Keratinocyte (primary cell): ENCODE measurements around the gene NECTIN2. TPM values are rescaled to one million over a fixed set of nuclear protein-coding genes. Genes with fewer than 3 reads are reported as not detected.

Source experiments
- DNase-seq: peaks from one replicate; pipeline ENCODE4 v3.0.0-alpha.2; 2011; ENCODE audit warnings: low read depth, missing footprints, low spot score
- FAIRE-seq: peaks from 2 replicates; lab custom pipeline; 2011; peaks lifted over from hg19 to GRCh38; lab: Jason Lieb, UNC
- H2AFZ ChIP-seq: 2 replicates; pipeline ENCODE4 v1.6.0; 2012; ENCODE audit warnings: low read length, control low read depth, inconsistent platforms; ENCODE audit not compliant: control insufficient read depth
- H3K27ac ChIP-seq: 2 replicates; pipeline ENCODE4 v1.5.1; 2011; ENCODE audit warnings: low read length; ENCODE audit not compliant: control insufficient read depth, insufficient read depth
- H3K27me3 ChIP-seq: 3 replicates; pipeline ENCODE4 v1.6.0; 2011; ENCODE audit warnings: low read length; ENCODE audit not compliant: control insufficient read depth, insufficient read depth; ENCODE audit errors: extremely low read depth
- H3K36me3 ChIP-seq, 2 experiments: 2 replicates in 1 of 2; 3 replicates in 1 of 2; pipeline ENCODE4 v1.5.1; 2011; ENCODE audit warnings: low read length in 2 of 2, mild to moderate bottlenecking in 1 of 2; ENCODE audit not compliant: control insufficient read depth in 2 of 2, insufficient read depth in 2 of 2; ENCODE audit errors: extremely low read depth in 1 of 2
- H3K4me1 ChIP-seq: 3 replicates; pipeline ENCODE4 v1.5.1; 2011; ENCODE audit warnings: low read length; ENCODE audit not compliant: control insufficient read depth, insufficient read depth; ENCODE audit errors: extremely low read depth
- H3K4me2 ChIP-seq: 3 replicates; pipeline ENCODE4 v1.6.0; 2011; ENCODE audit warnings: low read depth, low read length; ENCODE audit not compliant: control insufficient read depth, insufficient read depth; ENCODE audit errors: extremely low read depth
- H3K4me3 ChIP-seq, 3 experiments: fragments of 200-600 bp in 1 of 3; sonication (generic) in 1 of 3; 2 replicates in 2 of 3; 3 replicates in 1 of 3; pipeline ENCODE4 v1.5.1; 2011 to 2016; ENCODE audit warnings: low read length in 3 of 3, mild to moderate bottlenecking in 3 of 3, control low read depth in 2 of 3, inconsistent platforms in 1 of 3, low read depth in 1 of 3, mixed read lengths in 1 of 3, mixed run types in 1 of 3, moderate library complexity in 1 of 3; ENCODE audit not compliant: control insufficient read depth in 2 of 3, insufficient read depth in 2 of 3; ENCODE audit errors: extremely low read depth in 1 of 3
- H3K79me2 ChIP-seq: 2 replicates; pipeline ENCODE4 v1.6.0; 2012; ENCODE audit warnings: low read length; ENCODE audit not compliant: control insufficient read depth, insufficient read depth
- H3K9ac ChIP-seq: 3 replicates; pipeline ENCODE4 v1.6.0; 2011; ENCODE audit warnings: low read length; ENCODE audit not compliant: control insufficient read depth, insufficient read depth; ENCODE audit errors: extremely low read depth
- H3K9me1 ChIP-seq: 3 replicates; pipeline ENCODE4 v1.6.0; 2011; ENCODE audit warnings: low read length; ENCODE audit not compliant: control insufficient read depth, insufficient read depth; ENCODE audit errors: extremely low read depth
- H3K9me3 ChIP-seq: 2 replicates; pipeline ENCODE4 v1.5.1; 2012; ENCODE audit warnings: low read depth, low read length; ENCODE audit not compliant: control insufficient read depth
- H4K20me1 ChIP-seq: 3 replicates; pipeline ENCODE4 v1.6.0; 2011; ENCODE audit warnings: low read length; ENCODE audit not compliant: control insufficient read depth, insufficient read depth; ENCODE audit errors: extremely low read depth
- EZH2 ChIP-seq: IDR thresholded peaks from one replicate; pipeline ENCODE4 v1.6.1; 2012; ENCODE audit warnings: inconsistent platforms, mild to moderate bottlenecking, low read length, moderate library complexity
- dilution Hi-C: fragments of 300-500 bp; cut with MboI; formaldehyde crosslinking; loops from one replicate; pipeline ENCODE4 v1.7.0; 2020; ENCODE audit warnings: low sequenced_read_pairs; ENCODE audit not compliant: extremely low pct_ligation_motif_present
- polyA plus RNA-seq, 5 experiments: library from polyadenylated mRNA; depleted of rRNA in 3 of 5; stranded (reverse) in 3 of 5; stranded (forward) in 1 of 5; unstranded in 1 of 5; fragments of >200 nt; gene quantifications; 1 replicate in 1 of 5; 2 replicates in 3 of 5; 3 replicates in 1 of 5; pipeline versions ENCODE4 v1.2.1 to v1.2.3, GENCODE V29; 2011 to 2012; ENCODE audit warnings: missing spikeins in 2 of 5, low read depth in 1 of 5, low replicate concordance in 1 of 5
- TF ChIP-seq, protein P1 (sequence below), 3 experiments: IDR thresholded peaks in 1 of 3; conservative IDR thresholded peaks in 1 of 3; optimal IDR thresholded peaks in 1 of 3; 2 replicates in 2 of 3; 3 replicates in 1 of 3; pipeline versions ENCODE3 to v1.5.1; 2011; ENCODE audit warnings: low read length in 3 of 3, mild to moderate bottlenecking in 3 of 3, moderate library complexity in 2 of 3, control low read depth in 1 of 3, inconsistent platforms in 1 of 3; ENCODE audit not compliant: insufficient read depth in 2 of 3; ENCODE audit errors: extremely low read depth in 1 of 3

NECTIN2 gene
- polyA plus RNA-seq, 1 donor (not counting 4 experiments of a cell fraction or from before 2014, with no cell fraction given), result 26.8 TPM

DNA sequence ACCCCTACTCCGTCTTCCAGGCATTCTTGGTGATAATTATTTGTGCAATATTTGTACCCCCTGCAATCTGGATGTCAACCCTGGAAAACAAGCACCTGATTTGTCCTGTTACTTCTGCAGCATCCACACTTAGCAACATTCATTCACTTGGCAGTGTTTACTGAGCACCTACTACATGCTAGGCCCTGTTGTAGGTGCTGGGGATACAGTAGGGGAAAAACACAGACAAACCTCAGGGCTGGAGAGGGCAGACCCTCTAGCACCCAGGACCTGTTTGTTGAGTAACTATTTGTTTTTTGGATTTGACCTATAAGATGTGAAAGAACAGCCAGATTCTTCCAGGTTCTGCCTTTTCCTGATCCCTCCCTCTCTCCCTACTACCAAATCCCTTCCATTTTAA, 9.5 kb downstream of the NECTIN2 start:
- H3K4me2 ChIP-seq, result no peak overlapping the region
- dilution Hi-C loops, result no loop called here
- no peak overlapping the region for H3K27ac ChIP-seq
- H3K36me3 ChIP-seq, result peaks cover 0 to 9% of the 10 kb centered on the region in 2 experiments
- no peak for TF ChIP-seq EZH2
- TF ChIP-seq, protein P1, sequence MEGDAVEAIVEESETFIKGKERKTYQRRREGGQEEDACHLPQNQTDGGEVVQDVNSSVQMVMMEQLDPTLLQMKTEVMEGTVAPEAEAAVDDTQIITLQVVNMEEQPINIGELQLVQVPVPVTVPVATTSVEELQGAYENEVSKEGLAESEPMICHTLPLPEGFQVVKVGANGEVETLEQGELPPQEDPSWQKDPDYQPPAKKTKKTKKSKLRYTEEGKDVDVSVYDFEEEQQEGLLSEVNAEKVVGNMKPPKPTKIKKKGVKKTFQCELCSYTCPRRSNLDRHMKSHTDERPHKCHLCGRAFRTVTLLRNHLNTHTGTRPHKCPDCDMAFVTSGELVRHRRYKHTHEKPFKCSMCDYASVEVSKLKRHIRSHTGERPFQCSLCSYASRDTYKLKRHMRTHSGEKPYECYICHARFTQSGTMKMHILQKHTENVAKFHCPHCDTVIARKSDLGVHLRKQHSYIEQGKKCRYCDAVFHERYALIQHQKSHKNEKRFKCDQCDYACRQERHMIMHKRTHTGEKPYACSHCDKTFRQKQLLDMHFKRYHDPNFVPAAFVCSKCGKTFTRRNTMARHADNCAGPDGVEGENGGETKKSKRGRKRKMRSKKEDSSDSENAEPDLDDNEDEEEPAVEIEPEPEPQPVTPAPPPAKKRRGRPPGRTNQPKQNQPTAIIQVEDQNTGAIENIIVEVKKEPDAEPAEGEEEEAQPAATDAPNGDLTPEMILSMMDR (optimal IDR thresholded peaks at IDR 0.05 in 1 of 3, IDR thresholded peaks at IDR 0.05 in 1 of 3, conservative IDR thresholded peaks at IDR 0.05 in 1 of 3; ENCODE audit: extremely low read depth in 1 of 3, insufficient read depth in 2 of 3, low read length in 3 of 3), result no peak
- FAIRE-seq (no peak), DNase-seq (no peak)
- no peaks in the 10 kb centered on the region for H4K20me1 ChIP-seq
- H3K4me1 ChIP-seq, result no peaks in the 10 kb centered on the region
- peaks cover 30% of the 10 kb centered on the region for H3K79me2 ChIP-seq
- H3K4me3 ChIP-seq, result no peak overlapping the region
- H3K27me3 ChIP-seq, result no peaks in the 10 kb centered on the region
- H3K9me1 ChIP-seq, result no peaks in the 10 kb centered on the region
- no peaks in the 10 kb centered on the region for H3K9me3 ChIP-seq
- no peak overlapping the region for H3K9ac ChIP-seq
- H2AFZ ChIP-seq, result no peak overlapping the region

DNA sequence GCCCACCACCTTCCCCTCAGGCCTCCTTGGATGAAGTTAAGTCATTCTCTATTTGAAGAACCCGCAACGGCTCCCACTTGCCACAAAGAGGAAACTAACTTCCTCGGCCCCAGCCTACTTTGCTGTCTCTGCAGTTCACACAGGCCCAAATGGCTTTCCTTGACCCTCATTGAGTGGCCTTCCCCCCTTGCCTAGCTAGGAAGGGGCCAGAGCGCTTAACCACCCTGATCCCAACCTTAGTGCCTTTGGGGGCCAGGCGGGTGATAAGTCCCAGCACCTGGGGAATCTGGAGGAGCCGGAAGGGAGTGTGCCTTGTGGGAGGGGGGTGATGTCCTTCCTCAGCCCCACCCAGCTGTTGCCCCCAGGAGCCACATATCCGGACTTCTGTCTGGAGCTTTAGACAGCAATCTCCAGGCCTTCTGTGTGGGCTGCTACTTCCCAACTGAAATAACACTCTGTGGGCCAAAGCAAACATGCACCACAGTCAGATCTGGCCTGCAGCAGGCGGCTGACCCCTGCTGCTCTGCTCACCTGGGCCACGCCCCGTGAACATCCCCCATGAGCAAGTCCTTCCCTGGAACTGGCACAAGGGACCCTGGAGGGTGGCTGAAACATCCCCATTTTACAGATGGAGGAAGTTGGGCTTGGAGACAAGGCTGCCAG, 10.5 kb downstream of the NECTIN2 start:
- Histone ChIP-seq H4K20me1 (no peaks in the 10 kb centered on the region), H3K9ac (no peak overlapping the region), H3K36me3 (peaks cover 0 to 7% of the 10 kb centered on the region in 2 experiments), H3K4me1 (no peaks in the 10 kb centered on the region), H3K79me2 (peaks cover 22% of the 10 kb centered on the region), H3K9me3 (no peaks in the 10 kb centered on the region), H3K27ac (no peak overlapping the region), H3K9me1 (no peaks in the 10 kb centered on the region), H3K4me2 (no peak overlapping the region), H3K4me3 (no peak overlapping the region), H3K27me3 (no peaks in the 10 kb centered on the region), H2AFZ (no peak overlapping the region)
- dilution Hi-C loops, result no loop called here
- FAIRE-seq, result no peak
- TF ChIP-seq EZH2, result no peak
- TF ChIP-seq, protein P1 (optimal IDR thresholded peaks at IDR 0.05 in 1 of 3, IDR thresholded peaks at IDR 0.05 in 1 of 3, conservative IDR thresholded peaks at IDR 0.05 in 1 of 3; ENCODE audit: extremely low read depth in 1 of 3, insufficient read depth in 2 of 3, low read length in 3 of 3), result no peak
- DNase-seq, result no peak
